Fibroblast of skin of scalp (primary cell): ENCODE data around the gene SLC16A8.

Source experiments
- DNase-seq: peaks from one replicate; pipeline ENCODE4 v3.0.0-alpha.2; 2013

Gene SLC16A8

DNA sequence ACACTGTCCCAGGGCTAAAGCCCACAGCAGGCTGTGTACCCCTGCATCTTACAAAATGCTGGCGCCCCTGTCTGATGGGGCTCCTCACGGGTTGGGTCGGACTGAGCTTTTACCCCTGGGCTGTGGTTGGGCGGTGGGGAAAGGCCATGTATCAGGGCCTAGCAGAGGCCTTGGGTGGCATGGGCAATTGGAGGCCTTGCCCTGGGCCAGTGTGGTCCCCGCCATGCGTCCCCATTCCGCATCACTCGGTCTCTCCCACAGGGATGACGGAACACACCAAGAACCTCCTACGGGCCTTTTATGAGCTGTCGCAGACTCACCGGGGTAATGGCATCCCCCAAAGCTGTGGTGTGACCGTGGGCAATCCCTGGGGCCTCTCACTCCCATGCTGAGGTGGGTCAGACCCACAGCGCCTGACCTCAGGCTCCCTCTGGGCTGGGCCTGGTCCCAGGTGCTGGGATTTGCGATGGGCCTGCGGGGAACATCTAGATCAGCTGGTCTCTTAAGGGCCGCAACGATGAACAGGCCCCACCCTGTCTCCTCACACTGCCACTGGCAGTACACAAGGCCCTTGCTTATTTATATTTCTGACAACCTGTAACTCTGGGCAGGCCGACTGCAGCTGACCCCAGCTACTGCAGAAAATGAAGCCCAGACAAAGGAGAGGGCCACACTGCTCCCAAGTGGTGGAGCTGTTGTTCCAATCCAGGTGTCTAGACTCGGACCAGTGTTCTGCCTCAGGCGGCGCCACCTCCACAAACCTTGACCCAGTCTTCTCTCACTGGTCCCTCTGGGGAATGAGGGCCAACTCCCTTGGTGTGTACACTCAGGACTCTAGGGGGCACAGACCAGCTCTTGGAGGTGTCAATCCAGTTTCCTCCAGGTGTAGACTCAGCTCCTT lies 12.3 kb downstream of the SLC16A8 start:
- DNase-seq, result no peak

DNA sequence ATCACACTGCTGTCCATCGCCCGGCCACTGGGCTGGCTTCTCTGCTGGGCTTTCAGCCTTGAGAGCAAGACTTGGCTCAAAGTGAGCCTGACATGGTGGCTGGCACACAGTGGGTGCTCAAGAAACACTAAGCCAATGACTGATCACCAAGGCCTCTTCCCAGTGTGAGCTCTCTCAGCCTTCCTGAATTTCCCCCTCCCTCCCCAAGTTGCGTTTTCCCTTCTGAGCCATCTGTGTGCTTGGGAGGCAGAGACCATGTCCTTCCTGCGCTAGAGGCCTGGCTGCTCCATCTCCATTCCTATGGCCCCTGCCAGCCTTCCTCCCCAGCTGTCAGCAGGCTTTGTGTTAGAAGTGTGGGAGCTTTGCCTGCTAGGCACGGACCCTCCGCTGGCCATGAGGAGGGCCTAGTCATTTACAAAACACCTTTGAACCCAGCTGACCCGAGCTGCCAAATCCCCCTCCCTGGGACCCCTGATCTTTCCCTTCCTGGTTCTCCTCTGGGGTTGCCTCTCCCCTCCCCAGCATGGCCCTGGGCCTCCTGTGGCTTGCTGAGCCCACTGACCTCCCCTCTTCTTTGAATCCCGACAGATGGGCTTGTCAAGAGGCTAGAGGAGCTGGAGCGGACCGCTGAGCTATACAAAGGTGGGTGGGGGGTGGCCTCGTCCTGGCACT lies 13.6 kb downstream of the SLC16A8 start:
- no peak for DNase-seq

DNA sequence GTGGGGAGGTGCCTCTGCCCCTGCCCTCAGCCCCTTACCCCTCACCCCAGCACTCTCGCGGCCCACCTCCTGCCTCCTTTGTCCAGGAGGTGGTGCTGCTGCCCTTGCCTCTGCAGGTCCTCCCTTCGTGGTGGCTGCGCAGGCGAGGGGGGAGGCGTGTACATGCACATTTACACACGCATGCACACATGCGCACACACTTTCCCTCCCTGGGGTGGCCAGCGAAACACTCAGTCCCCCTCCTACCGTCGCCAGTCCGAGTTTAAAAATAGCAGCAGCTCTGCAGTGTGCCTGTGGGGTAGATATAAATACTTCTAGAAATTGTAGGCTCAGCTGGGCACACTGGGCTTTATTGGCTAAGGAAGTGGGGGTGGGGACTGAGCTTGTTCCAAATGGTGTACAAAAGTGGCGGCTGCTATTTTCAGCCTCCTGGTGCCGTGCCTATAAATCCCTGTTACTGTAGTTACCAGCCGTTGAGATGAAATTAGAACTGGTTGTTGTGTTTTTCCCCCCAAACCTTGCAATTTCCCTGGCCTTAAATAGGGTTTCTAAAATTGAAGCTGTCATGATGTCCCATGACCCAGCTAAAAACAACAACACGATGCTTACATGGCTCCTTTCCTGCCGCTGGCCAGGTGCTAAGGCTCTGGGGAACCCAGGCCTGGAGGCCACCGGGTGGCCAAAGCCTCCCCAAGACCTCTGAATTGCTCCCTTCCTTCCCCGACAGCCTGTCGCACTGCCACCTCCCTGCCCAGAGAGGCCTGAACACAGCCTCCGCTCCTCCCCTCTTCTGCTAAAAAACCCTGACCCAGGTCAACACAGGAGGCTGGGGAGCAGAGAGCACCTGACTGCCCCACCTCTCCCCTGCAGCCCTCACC lies 14.4 kb downstream of the SLC16A8 start:
- DNase-seq, result peak; percentile 79

DNA sequence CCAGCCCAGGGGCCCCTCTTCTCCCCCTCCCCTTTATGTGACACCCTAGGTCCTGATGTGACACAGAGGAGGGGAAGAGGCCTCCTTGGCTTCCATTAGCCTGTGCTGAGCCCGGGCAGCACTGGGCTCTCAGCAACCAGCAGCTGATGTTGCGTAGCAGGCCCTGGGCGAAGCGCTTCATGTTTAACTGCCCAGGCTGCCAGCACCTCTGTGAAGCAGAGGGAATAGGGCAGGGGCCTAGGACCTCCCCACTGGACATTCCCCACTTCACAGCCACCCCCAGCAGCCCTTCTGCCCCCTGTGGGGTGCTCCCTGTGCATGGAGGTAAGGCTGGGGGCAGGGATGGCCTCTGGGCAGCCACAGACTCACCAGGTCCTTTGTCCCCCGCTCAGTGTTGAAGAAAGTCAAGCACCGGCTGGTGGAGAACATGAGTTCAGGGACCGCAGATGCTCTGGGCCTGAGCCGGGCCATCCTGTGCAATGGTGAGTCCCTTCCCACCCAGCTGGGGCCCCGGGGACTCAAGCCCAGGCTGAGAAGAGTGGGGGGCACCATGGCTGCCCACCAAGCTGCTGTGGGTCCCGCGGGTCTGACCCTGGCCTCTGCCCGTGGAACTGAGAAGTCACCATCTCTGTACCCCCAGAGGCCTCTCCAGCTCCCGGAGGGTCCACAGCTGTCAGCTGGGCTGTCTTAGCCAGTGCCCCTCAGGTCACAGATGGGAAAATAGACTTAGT lies 15.2 kb downstream of the SLC16A8 start:
- DNase-seq, result no peak

DNA sequence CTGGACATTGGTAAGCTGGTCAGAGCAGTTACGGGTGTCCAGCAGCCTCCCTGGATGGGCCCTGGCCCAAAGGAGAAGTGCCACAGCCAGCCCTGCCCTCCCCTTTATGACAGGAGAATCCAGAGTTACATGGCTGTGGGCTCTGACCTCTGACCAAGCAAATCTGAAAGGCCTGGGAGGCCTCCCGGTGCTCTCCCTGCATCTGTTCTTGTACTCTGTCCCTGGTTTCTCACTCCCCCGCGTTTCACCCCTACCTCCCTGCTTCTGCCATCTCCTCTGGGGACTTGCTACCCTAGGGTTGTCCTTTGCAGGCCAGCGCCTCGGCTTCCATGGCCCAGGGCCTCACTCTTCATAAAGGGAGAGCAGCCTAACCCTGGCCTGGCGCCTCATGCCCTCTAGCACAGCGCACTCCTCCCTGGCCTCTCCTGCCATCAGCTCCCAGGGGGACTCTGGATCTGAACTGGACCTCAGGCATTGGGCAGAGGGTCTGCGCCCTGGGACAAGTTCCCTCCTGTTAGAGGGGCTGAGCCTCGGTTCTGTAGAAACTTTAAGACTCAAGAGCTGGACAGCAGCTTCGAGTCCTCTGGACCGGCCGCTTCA lies 16.1 kb downstream of the SLC16A8 start:
- DNase-seq, result no peak

DNA sequence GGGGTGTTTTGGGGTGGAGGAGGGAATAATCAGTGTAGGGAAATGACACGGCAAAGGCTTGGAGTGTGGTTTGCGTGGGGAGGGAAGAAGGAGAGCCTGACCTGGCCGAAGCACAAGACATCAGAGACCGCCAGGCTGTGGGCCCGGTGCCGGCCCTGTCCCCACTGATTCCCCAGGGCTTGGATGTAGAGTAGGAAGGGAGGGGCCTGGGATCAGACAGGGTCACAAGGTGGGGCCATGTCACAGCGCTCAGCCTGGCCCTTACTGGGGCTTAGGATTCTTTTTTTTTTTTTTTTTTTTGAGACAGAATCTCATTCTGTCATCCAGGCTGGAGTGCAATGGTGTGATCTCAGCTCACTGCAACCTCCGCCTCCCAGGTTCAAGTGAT lies 17.0 kb downstream of the SLC16A8 start:
- no peak for DNase-seq

DNA sequence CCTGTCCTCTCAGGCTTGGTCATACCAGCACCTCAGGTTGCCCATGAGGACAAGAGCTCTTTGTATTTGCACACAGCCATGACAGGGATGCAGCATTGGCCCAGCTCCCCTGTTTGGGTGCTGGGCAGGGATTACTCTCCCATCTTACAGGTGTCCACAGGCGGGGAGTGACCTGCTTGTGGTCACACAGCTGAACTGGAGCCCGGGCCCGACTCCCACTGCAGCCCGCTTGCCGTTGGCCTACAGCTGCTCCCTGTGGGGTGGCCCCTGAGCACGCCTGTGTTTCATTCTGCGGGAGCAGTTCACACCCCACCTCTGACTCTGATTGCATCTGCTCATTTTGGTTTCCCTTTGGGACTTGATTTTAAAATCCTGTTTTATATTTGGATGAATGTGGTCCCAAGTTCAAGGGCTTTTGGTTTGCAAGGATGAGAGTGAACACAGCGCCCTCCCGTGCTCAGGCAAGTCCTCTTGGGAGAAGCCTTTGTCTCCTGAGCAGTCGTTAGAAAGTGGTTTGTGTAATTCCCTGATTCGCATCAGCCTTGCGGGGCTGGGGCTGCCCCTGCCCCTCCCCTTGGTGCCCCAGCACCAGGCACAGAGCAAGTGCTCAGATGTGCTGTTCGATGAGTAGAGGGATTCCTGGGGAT lies 17.5 kb downstream of the SLC16A8 start:
- DNase-seq, result no peak

DNA sequence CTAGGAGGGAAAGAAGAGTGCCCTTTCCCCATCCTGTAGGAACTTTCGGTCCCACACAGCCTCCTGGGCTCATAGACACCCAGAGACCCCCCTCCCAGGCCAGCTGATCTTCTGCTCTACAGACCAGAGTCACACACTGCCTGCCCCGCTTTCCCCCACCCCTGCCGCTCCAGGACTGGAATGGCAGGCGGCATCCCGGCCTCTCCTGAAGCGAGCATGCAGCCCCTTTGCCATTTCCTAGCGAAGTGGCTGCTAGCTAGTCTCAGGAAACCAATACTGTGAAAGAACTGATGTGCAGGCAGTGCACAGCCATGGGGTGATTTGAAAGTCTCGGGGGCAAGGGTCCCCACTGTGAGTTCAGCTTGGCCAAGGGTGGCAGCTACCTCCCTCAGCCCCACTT lies 18.4 kb downstream of the SLC16A8 start:
- DNase-seq, result no peak

DNA sequence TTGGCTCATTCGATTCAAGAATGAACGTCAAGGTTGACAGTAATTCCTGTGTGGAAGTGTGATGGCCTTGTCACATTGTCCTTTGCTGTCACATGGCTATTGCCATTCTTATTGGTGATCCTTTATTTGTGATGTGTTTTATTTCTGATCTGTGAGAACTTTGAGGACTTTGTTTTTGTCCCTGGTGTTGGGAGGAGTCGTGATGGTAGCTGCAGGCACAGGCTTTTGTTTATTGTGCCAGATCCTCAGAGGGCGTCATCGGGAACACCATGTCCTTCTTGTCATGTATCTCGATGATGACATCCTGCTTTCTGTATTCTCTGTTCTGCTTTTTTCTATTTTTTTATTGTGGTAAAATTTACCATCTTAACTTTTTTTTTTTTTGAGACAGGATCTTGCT lies 21.2 kb downstream of the SLC16A8 start:
- DNase-seq, result no peak

DNA sequence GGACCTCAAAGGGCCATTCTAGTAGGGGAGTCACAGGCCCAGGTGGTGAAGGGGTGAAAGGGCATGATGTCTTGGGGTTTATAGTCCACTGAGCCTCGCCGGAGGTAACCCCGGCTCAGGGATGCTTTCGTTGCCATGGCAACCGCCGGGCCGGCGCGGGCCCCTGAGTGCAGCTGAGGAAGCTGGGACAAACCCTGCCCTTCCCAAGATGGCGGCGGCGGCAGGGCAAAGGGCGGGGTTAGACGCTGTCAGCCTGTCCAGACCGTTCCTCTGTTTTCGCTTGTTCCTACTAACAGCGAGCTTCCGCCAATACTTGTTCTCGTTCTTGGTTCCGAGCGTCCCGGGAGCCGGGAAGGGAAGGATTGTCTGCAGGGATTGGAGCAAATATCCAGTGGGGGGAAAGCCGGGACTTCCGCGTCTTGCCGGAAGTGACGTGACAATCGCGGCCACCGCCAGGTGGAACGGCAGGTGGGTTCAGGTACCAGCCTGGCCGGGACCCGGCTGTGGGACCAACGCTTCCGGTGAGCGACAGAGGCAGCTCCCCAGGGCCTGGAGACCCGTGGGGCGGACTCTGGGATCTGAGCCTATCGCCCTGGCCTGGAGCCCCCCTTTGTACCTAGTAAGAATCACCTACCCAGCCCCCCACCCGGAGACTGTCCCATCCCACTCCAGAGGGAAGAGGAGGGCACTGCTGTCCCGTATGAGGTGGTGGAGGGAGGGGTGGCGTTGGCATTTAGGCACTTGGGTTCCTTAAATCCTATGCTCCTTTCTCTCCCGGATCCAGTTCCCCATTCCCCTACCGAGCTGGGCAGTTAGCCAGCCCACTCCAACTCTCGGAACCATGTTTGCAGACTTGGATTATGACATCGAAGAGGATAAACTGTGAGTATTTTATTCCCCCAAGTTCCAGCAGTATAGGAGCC lies 26.8 kb downstream of the SLC16A8 start, which contains the start of gene PICK1:
TSS of gene PICK1 (plus strand) at position 436 of the 923 bp plus-strand sequence. CDS start at position 842, 406 bp downstream.
- peak; percentile 91 for DNase-seq

DNA sequence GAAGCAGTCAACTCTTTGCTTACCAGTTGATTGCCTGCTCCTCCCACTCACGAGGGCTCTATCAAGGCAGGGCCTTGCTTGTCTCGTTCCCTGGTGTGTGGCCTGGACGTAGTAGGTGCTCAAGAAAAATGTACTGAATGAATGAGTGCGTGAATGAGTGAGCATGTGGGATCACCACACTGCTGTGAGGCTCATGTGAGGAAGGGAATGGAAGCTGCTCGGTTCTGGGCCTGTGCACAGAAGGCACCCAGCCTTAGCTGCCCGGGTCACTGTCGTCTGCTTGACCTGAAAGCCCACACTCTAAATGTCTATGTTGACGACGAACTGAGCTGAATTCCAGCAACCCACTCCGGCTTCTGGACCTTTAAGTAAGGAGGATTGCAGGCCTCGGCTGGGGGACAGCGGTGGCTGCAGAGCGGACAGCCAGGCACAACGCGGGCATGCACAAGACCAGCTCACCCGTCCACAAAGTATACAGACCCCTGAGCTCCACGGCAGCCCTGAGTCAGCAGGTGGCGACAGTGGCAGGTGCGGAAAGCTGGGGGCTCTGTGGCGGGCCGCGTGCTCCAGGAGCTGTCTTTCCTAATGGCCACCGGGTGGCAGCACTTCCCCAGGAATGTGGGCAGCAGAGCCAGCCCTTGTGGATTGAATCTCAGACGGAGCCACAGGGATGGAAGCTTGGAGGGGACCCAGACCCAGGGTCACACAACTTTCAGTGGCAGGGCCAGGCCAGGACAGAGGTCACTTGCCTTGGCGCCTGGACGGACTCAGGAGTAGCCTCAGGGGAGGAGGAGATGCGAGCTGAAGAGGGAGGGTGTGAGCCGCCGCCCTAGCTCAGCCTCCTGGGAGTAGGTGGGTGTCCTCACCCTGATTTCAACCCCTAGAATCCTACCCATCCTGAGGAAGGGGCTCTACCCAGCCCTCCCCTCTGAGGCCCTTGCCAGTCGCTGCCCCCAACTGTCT lies 31.8 kb downstream of the SLC16A8 start:
- peak; percentile 77 for DNase-seq

DNA sequence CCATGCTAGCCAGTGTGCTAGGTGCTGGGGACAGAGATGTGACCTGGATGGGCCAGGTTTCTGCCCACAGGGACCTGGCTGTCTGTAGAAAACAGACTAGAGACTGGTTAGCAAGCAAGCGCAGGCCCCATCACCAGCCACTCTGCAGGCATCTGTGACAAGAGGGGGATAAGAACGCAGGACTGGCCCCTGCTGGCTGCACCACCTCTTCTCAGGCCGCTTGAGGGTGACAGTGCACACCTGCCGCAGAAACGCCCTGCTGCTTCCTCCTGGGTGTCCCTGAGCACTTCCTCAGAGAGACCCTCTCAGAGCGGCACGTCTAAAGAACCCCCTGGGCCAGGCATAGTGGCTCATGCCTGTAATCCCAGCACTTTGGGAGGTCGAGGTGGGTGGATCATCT lies 32.7 kb downstream of the SLC16A8 start:
- no peak for DNase-seq

DNA sequence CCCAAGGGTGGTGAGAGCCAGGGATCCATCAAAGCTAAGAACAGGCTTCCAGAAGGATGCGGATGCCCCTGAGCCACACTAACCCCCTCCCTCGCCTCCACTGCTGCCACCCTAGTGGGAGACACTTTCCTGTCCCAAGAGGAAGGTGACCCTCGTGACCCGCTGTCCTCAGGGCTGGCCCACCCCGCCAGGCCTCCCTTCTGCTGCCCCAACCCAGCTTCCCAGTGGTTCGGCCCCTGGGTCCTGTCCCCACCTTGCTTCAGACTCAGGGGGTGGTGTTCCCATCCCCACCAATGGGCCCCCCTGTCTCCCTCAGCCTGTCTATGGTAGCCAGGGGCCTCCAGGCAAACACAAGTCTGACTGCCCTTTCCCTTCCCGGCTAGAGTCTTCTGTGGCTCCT lies 33.3 kb downstream of the SLC16A8 start:
- DNase-seq, result no peak

DNA sequence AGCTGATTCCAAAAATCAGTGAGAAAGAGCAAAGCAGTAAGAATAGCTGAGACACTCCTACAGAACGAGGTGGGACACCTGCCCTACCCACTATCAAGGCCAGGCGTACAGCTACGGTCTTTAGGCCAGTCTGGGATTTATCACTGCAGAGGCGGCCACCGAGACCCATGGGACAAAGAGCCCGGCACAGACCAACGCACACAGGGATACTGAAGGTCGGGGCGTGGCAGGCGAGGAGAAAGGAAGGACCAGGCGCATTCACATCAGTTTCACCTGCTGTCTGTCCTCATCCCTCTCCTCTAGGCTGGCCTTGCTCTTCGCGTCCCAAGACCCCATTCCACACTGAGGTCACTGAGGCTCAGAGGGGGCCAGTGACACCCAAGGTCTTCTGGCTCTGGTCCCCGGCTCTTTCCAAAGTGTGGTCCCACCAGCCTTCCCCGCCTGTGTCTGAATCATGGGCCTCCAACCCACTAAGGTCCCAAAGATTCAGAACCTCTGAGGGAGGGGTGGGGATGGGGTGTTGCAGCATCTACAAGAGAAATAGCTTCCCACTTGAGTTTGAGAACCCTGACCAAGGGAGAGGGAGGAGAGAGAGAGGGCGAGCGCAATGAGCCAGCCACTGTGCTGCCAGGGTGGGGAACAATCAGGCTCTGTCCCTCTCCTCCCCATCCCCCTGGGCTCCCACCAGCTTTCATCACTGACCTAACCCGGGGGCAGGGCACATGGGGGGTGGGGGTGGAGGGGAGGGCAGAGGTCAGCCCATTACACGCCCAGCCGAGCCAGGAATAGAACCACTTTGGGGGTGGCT lies 34.0 kb downstream of the SLC16A8 start:
- DNase-seq, result no peak

DNA sequence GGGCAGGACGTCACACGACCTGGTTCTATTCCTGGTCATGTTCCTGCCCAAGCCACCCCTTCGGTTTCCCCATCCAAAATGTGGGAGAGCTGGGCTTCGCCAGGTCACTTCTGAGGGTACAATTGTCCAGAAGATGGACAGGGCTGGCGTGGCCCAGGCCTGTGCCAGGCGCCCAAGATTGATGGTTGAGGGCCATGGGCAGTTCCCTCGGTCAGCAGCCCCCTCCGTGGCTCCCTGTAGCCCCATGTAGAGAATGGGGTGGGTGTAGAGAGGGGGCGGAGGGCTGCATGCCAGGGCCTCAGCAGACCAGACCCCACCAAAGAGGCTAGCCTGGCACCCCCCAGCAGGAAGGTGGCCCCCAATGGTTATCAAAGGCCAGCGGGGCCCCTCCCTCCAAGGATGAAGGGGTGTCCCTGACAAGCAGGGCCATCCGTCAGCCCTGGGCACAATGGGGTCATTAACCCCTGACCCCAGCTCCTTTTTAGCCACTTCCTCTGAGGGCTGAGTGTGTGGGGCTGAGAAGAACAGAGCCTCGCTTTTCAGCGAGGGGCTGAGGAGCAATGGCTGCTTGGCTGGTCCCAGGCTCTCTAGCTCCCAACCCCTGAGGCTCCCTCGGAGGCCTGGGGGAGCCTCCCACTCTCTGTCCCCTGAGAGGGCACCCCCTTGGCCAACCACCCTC lies 37.8 kb downstream of the SLC16A8 start:
- no peak for DNase-seq

DNA sequence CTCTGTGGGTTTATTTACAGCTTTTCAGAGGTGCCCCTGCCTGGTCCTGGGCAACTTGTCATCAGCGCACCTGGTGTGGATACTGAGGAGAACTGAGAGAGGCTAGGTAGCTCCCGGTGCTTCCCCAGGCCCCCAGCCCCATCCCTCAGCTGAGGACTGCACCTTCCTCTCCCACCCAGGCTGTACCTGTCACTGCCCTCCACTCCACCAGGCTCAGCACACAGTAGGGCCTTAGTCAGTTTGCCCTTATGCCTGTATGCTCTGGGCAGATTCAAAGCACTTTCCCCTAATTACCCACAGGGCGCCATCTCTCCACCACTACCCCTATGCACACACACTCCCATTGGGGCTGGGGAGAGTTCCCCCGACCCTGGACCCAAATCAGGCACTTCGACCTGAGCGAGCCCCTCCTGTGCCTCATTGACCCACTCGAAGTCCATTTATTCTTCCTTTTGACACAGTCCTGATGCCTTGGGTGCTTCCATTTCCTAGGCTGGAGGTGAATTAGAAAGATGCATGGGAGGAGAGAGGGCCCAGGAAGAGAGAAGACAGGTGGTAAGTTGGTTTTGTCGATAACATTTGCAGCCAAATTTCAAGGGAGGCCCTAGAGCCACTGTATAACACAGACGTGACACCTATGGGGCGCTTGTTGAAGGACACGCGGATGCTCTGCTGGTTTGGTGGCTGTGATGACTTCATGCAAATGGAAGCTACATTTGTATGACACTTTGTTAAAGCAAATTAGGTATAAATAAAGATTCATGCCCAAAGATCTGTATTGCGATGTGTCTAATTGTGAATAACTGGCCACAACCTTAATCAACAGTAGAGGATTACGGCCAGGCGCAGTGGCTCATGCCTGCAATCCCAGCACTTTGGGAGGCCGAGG lies 40.6 kb downstream of the SLC16A8 start:
- no peak for DNase-seq

DNA sequence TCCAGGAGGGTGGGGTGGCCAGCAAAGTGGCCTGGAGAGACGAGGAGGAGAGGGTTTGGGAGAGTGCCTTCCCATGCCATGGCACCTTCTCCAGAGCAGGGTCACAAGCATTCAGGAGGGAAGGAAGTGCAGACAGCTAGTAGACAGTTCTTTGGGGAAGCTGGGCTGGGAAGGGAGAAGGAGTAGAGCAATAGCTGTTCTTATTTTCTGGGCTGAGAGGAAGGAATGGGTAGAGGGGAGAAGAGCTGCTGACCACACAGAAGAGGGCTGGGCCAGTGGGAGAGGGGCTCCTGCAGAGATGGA lies 41.5 kb downstream of the SLC16A8 start:
- DNase-seq, result no peak
